Astrocyte of the spinal cord (primary cell): ENCODE data around the gene TCF12.

Experiments
- DNase-seq: peaks from one replicate; pipeline ENCODE4 v3.0.0; 2011; ENCODE audit warnings: low read depth, low spot score
- H3K4me3 ChIP-seq: 2 replicates; pipeline ENCODE4 v1.5.1; 2011; ENCODE audit warnings: low read depth, mild to moderate bottlenecking, low read length, moderate library complexity
- in situ Hi-C: cut with HindIII; loops from 2 replicates; pipeline ENCODE4 v1.10.0; 2017; ENCODE audit warnings: low sequenced_read_pairs
- TF ChIP-seq, protein P1 (sequence below): IDR thresholded peaks from 2 replicates; pipeline ENCODE4 v1.5.1; 2012; ENCODE audit warnings: low read depth, mild to moderate bottlenecking, low read length, inconsistent platforms

Gene TCF12

DNA sequence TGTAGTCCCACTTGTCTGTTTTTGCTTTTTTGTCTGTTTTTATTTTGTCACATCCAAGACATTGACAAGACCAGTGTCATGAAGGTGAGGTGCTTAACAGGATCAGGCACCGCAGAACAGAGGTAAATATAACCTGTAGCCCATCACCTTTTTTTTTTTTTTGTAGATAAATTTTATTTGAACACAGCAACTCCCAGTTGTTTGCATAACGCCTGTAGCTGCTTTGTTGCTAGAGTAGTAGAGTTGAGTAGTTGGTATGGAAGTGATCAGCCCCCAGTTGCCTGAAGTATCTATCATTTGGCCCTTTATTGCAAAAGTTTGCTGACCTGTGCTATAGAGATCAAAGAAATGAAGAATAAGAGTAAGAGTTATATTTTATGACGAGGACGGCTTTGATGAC, 135.0 kb downstream of the TCF12 start:
- H3K4me3 ChIP-seq = no peak overlapping the region
- no peak for DNase-seq
- TF ChIP-seq, protein P1, sequence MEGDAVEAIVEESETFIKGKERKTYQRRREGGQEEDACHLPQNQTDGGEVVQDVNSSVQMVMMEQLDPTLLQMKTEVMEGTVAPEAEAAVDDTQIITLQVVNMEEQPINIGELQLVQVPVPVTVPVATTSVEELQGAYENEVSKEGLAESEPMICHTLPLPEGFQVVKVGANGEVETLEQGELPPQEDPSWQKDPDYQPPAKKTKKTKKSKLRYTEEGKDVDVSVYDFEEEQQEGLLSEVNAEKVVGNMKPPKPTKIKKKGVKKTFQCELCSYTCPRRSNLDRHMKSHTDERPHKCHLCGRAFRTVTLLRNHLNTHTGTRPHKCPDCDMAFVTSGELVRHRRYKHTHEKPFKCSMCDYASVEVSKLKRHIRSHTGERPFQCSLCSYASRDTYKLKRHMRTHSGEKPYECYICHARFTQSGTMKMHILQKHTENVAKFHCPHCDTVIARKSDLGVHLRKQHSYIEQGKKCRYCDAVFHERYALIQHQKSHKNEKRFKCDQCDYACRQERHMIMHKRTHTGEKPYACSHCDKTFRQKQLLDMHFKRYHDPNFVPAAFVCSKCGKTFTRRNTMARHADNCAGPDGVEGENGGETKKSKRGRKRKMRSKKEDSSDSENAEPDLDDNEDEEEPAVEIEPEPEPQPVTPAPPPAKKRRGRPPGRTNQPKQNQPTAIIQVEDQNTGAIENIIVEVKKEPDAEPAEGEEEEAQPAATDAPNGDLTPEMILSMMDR = no peak
- in situ Hi-C loops = no loop called here

DNA sequence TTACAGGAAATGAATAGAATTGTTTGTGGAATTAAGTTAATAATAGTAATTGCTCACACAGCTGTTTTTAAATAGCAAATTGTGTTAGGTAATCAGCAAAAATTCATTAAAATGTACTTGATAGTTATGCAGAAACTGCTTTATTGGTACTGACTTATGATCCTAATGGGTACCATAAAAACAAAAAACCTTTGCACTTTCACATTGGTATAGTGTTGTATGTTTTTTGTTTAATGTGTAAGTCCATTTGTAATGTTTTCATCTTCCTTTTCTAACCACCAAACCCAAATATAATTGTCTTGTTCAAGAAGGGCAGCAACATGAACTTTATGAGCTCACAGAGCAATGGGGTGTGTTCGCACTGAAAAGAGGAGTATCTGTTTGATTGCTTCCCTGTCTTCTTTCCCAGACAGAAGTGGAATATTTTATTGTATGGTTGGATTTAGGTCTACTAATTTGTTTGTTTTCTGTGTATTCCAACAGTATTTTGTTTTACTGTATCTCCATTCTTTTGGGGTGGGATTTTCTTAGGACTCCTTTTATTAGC, 135.8 kb downstream of the TCF12 start:
- TF ChIP-seq, protein P1 = no peak
- in situ Hi-C loops = no loop called here
- no peak for DNase-seq
- H3K4me3 ChIP-seq = no peak overlapping the region

DNA sequence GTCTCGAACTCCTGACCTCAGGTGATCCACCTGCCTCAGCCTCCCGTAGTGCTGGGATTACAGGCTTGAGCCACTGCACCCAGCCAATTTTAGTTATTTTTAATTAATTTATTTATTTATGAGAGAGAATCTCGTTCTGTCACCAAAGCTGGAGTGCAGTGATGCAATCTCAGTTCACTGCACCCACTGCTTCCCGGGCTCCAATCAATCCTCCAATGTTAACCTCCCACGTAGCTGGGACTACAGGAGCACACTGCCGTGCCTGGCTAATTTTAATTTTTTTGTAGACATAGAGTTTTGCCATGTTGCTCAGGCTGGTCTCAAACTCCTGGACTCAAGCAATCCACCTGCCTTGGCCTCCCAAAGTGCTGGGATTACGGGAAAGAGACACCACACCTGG, 137.9 kb downstream of the TCF12 start:
- no peak for DNase-seq
- H3K4me3 ChIP-seq = no peak overlapping the region
- in situ Hi-C loops = no loop called here
- TF ChIP-seq, protein P1 = no peak

DNA sequence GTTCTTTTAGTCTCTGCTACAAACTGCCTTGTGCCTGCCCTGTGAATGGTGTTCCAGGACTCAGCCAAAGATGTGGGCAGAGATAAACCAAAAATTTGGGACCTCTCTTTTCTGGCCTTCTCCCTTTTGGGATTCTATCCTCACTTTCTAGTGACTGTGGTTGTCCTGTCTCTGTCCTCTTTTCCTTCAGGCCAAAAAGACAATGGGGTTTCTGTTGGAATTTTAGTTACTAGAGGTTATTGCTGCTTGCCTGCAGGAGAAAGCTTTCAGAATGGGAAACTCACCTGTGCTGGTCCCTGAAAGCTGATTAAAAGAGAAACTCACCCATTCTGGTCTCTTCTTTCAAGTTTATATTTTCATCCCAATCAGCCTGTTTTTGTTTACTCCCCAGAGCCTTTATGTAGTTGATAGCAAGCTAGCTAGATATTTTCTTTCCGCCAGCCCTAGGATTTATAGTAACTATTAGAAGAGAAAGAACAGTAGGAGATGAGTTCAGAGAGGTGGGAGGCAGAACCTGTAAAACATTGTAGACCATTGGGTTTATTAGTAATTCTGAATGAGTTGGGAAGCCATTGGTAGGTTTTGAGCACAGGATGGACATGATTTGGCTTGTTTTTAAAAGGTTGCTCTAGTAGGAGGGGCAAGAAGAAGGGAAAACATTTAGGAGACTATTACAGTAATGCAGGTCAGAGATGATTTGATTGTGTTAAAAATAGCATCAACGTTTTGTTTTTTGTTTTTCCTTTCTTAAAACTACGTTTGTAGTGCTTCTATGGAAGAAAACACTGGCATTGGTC, 138.9 kb downstream of the TCF12 start:
- TF ChIP-seq, protein P1 = no peak
- DNase-seq = no peak
- H3K4me3 ChIP-seq = no peak overlapping the region
- in situ Hi-C loops = no loop called here

DNA sequence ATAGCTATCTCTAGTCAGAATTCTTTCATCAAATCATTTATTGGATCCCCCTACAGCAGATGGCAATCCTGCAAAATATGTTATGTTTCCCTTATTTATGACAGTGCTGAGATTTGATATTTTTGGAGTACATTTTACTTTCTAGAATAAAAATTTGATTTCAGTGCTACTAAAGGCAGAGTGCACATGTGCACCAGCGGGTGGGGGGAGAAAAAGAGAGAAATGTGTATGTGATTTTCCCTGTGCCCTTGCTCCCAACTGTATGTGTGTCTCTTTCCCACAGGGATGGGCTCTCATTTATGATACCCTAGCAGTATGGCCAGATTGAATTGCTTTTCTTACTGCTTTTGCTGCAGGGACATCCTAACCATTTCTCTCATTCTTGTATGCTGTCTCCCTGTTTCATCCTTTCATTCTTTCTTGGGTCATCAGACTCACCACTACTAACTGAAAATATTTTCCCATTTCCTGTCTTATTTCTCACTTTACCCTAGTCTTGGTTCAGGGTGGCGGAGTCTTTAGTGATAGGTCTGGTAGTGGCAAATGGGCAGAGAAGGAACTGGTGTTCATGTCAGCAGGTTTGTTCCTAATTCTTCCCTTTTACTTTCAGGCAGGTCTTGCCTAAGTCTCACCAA, 140.7 kb downstream of the TCF12 start:
- DNase-seq = no peak
- in situ Hi-C loops = no loop called here
- H3K4me3 ChIP-seq = no peak overlapping the region
- TF ChIP-seq, protein P1 = no peak

DNA sequence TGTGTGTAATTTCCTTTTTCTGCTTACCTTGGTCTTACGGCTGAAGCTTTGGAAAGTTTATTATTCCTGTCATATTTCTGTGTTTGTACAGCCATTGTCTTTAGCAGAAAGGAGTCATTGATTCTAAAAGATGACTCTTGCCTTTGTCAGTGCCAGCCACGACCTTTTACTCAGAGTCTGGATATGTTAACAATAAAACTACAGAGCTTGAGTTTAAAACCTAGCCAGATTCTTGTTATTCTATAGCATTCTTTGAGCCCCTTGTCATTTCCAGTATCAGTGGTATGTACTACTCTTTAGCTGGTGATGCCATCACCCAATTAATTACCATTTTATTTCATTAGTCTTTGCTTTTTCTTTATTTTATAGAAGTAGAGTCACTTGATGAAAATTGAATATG, 142.4 kb downstream of the TCF12 start:
- DNase-seq = peak; percentile 86
- in situ Hi-C loops = no loop called here
- TF ChIP-seq, protein P1 = no peak
- H3K4me3 ChIP-seq = no peak overlapping the region
